HG03558 (cell line): Measurements from ENCODE around the gene CDKL1.

Source experiments
- ATAC-seq: cut with Tn5 transposase; IDR thresholded peaks from one replicate; pipeline ENCODE4 v1.9.1; 2021; ENCODE audit warnings: moderate number of reproducible peaks; ENCODE audit not compliant: unreplicated experiment; ENCODE audit errors: extremely low read depth

The CDKL1 gene

GRCh38 chr14:50396631-50397389 lies at the start of gene CDKL1:
Gene CDKL1 (minus strand): TSS chr14:50396881. CDS start chr14:50395868, 1,013 bp downstream.
- ATAC-seq = no peak

GRCh38 chr14:50434528-50434927 lies 37.8 kb upstream of the CDKL1 start:
- ATAC-seq = no peak

GRCh38 chr14:50432131-50432530 lies 35.5 kb upstream of the CDKL1 start:
- no peak for ATAC-seq

- no peak for ATAC-seq
Measured at GRCh38 chr14:50425816-50426215, 29.1 kb upstream of the CDKL1 start.

- ATAC-seq = no peak
Measured at GRCh38 chr14:50425105-50425504, 28.4 kb upstream of the CDKL1 start.

GRCh38 chr14:50423529-50423928 lies 26.8 kb upstream of the CDKL1 start:
- ATAC-seq = no peak

GRCh38 chr14:50421499-50421898 lies 24.8 kb upstream of the CDKL1 start:
- ATAC-seq = no peak

- no peak for ATAC-seq
Measured at GRCh38 chr14:50417853-50418252, 21.2 kb upstream of the CDKL1 start.

- no peak for ATAC-seq
Measured at GRCh38 chr14:50410921-50411320, 14.2 kb upstream of the CDKL1 start.

GRCh38 chr14:50410071-50410470 lies 13.4 kb upstream of the CDKL1 start:
- ATAC-seq = no peak

- ATAC-seq = no peak
Measured at GRCh38 chr14:50407111-50407812, 10.6 kb upstream of the CDKL1 start.

- no peak for ATAC-seq
Measured at GRCh38 chr14:50403419-50403818, 6.7 kb upstream of the CDKL1 start.

GRCh38 chr14:50402965-50403364 lies 6.3 kb upstream of the CDKL1 start:
- no peak for ATAC-seq

- no peak for ATAC-seq
Measured at GRCh38 chr14:50400461-50400860, 3.8 kb upstream of the CDKL1 start.

GRCh38 chr14:50399251-50400032 lies 2.8 kb upstream of the CDKL1 start:
- ATAC-seq = no peak

GRCh38 chr14:50398189-50398580 lies 1.5 kb upstream of the CDKL1 start:
- no peak for ATAC-seq

- no peak for ATAC-seq
Measured at GRCh38 chr14:50397390-50398188, 908 bp upstream of the CDKL1 start.

- ATAC-seq = no peak
Measured at GRCh38 chr14:50395448-50395847, 1.2 kb downstream of the CDKL1 start.

- ATAC-seq = no peak
Measured at GRCh38 chr14:50394713-50395112, 2.0 kb downstream of the CDKL1 start.
